Progenitor cell of endocrine pancreas (in vitro differentiated cells): ENCODE results near the gene HS3ST1. TPM values are rescaled to one million over a fixed set of nuclear protein-coding genes. Genes with fewer than 3 reads are reported as not detected.
A peak's percentile ranks its signal among the peaks of the same experiment; 100 is the strongest.

Source experiments
- DNase-seq: peaks from one replicate; pipeline ENCODE4 v3.0.0; 2021; ENCODE audit warnings: low spot score; ENCODE audit not compliant: unreplicated experiment
- H3K27ac Mint-ChIP-seq: 2 replicates; pipeline ENCODE4 v1.8.0; 2021; ENCODE audit warnings: mild to moderate bottlenecking, moderate library complexity, mixed read lengths
- H3K27me3 Mint-ChIP-seq: 2 replicates; pipeline ENCODE4 v1.8.0; 2021; ENCODE audit warnings: mixed read lengths
- H3K36me3 Mint-ChIP-seq: 2 replicates; pipeline ENCODE4 v1.8.0; 2022; ENCODE audit warnings: mixed read lengths; ENCODE audit not compliant: insufficient read depth
- H3K4me1 Mint-ChIP-seq: 2 replicates; pipeline ENCODE4 v1.8.0; 2021; ENCODE audit warnings: low read depth, mixed read lengths
- H3K4me3 Mint-ChIP-seq: 2 replicates; pipeline ENCODE4 v1.8.0; 2021; ENCODE audit warnings: low read depth, mild to moderate bottlenecking, moderate library complexity, mixed read lengths
- H3K9me3 Mint-ChIP-seq: 2 replicates; pipeline ENCODE4 v1.8.0; 2021; ENCODE audit warnings: low read depth, mixed read lengths
- CTCF ChIP-seq: fragments of 200-600 bp; sonication (generic); IDR thresholded peaks from one replicate; pipeline ENCODE4 v1.5.0; 2021; ENCODE audit warnings: antibody characterized with exemption, mild to moderate bottlenecking; ENCODE audit not compliant: unreplicated experiment
- total RNA-seq: library from RNA; stranded (reverse); gene quantifications from 2 replicates; pipeline ENCODE4 v1.2.1, GENCODE V29; 2021

The HS3ST1 gene
- total RNA-seq, 1 donor from 2014 or later, result 3.4 TPM

GRCh38 chr4:11436084-11436483, 7.4 kb upstream of the HS3ST1 start:
- H3K36me3 Mint-ChIP-seq, result no peaks in the 10 kb centered on the region
- H3K4me1 Mint-ChIP-seq, result no peaks in the 10 kb centered on the region
- H3K4me3 Mint-ChIP-seq, result no peak overlapping the region
- no peak for DNase-seq
- H3K27me3 Mint-ChIP-seq, result peaks cover 16% of the 10 kb centered on the region
- H3K27ac Mint-ChIP-seq, result no peak overlapping the region
- no peaks in the 10 kb centered on the region for H3K9me3 Mint-ChIP-seq
- no peak for TF ChIP-seq CTCF

GRCh38 chr4:11435557-11435956, 6.9 kb upstream of the HS3ST1 start:
- no peak for TF ChIP-seq CTCF
- no peaks in the 10 kb centered on the region for H3K9me3 Mint-ChIP-seq
- H3K27me3 Mint-ChIP-seq, result peaks cover 20% of the 10 kb centered on the region
- no peaks in the 10 kb centered on the region for H3K36me3 Mint-ChIP-seq
- H3K4me1 Mint-ChIP-seq, result no peaks in the 10 kb centered on the region
- H3K27ac Mint-ChIP-seq, result no peak overlapping the region
- no peak for DNase-seq
- H3K4me3 Mint-ChIP-seq, result no peak overlapping the region

GRCh38 chr4:11431111-11431510, 2.4 kb upstream of the HS3ST1 start:
- H3K4me3 Mint-ChIP-seq, result no peak overlapping the region
- H3K27ac Mint-ChIP-seq, result no peak overlapping the region
- no peaks in the 10 kb centered on the region for H3K36me3 Mint-ChIP-seq
- no peaks in the 10 kb centered on the region for H3K9me3 Mint-ChIP-seq
- H3K4me1 Mint-ChIP-seq, result peaks cover 8% of the 10 kb centered on the region
- DNase-seq, result no peak
- no peak for TF ChIP-seq CTCF
- peaks cover 43% of the 10 kb centered on the region for H3K27me3 Mint-ChIP-seq

GRCh38 chr4:11430536-11430935, 1.8 kb upstream of the HS3ST1 start:
- peaks cover 8% of the 10 kb centered on the region for H3K4me1 Mint-ChIP-seq
- H3K27me3 Mint-ChIP-seq, result peaks cover 48% of the 10 kb centered on the region
- DNase-seq, result no peak
- H3K27ac Mint-ChIP-seq, result no peak overlapping the region
- no peaks in the 10 kb centered on the region for H3K9me3 Mint-ChIP-seq
- TF ChIP-seq CTCF, result no peak
- peak overlapping the region; percentile 27 for H3K4me3 Mint-ChIP-seq
- no peaks in the 10 kb centered on the region for H3K36me3 Mint-ChIP-seq

- Mint-ChIP-seq H3K9me3 (no peaks in the 10 kb centered on the region), H3K27ac (no peak overlapping the region), H3K4me3 (peak overlapping the region; percentile 82)
Observed at GRCh38 chr4:11429699-11430045, 978 bp upstream of the HS3ST1 start.

More at GRCh38 chr4:11429699-11430045, 978 bp upstream of the HS3ST1 start:
- H3K36me3 Mint-ChIP-seq, result no peaks in the 10 kb centered on the region
- no peak for TF ChIP-seq CTCF
- H3K27me3 Mint-ChIP-seq, result peaks cover 52% of the 10 kb centered on the region
- DNase-seq, result no peak
- peaks cover 8% of the 10 kb centered on the region for H3K4me1 Mint-ChIP-seq
